NCI-H2227 treated with DMSO at 0.1 percent for 48 hours (cell line): ENCODE measurements around the gene UNC5CL.

Source experiments
- DNase-seq: peaks from one replicate; lab custom pipeline; 2025; lab: John Stamatoyannopoulos, UW

UNC5CL gene

DNA sequence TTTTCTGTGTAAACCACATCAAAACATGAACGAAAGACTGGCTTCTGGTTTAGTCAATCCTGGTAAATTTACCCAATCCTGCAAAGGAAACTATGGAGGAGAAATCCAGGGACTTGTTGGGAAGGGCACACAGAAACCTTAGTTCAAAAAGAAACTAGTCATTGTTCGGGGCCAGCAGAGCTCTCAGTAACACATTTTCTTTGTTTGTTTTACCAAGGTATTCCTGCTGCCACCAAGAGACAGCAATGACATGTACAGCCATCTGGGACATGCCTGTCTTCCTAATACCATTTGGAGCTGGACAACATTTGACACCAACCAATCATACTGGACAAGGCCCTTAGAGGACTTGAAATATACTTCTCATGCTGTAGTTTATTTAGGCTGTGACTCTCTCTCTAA is 24.9 kb upstream of the UNC5CL start:
- DNase-seq, result no peak

DNA sequence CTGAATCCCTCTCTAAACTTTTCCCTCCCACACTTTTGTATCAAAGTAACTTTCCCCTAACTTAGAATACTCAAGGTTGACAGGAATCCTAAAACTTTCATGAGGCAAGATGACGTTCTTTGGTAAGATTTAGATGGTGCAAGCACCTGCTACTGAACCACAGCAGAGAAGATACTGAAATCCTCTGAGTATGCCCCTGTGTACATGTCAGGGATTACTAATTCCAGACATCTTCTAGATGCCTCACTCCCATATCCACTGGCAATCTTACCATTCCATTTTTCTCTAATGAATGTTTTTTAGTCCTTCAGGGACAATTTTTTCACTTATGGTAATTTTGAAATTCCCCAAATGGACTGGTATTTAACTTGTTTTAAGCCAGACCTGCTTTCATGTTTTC is 23.0 kb upstream of the UNC5CL start:
- DNase-seq, result no peak

DNA sequence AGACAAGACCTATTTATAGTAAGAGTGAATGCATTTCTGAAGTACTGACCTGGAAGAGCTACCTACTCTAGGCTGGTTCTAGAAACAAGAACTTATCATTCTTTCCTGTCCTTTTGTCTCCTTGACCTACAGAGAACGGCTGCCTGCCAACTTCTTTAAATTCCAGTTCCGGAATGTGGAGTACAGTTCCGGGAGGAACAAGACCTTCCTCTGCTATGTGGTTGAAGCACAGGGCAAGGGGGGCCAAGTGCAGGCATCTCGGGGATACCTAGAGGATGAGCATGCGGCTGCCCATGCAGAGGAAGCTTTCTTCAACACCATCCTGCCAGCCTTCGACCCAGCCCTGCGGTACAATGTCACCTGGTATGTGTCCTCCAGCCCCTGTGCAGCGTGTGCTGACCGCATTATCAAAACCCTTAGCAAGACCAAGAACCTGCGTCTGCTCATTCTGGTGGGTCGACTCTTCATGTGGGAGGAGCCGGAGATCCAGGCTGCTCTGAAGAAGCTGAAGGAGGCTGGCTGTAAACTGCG is 22.2 kb upstream of the UNC5CL start:
- no peak for DNase-seq

DNA sequence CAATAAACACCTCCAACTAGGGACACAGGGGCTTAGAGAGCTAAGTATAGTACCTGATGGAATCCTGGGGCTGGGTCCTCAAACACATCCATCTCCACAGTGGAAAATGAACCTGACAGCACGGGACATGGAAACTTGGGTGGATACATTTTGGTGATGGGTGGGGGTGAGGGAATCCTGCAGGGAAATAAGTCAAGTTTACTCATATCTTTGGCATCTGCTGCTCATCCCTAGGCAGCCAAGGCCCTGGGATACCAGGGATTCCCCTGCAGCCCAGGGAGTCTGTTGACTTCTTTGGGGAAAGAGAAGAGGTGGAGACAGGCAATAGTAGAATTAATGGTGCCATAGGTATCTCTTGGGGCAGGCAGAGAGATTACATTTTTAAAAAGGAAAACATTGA is 20.5 kb upstream of the UNC5CL start:
- no peak for DNase-seq

DNA sequence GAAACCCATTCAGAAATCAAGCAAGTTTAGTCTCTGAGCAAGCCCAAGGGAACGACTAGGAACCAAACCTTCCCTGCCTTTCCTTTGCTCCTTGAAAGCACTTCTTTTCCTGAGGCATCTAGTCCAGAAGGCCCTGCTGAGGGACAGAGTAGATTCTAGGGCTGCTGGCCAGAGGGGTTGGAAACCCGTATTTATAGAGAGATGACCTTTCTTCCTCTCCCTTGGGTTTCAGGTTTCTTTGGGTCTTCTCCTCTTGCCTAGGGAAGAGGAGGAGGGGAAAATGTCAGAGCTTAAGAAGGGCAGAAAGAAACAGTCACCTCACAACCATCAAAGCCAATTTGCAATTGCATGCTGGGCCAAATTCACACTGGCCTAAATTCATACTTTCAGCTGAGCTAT is 19.8 kb upstream of the UNC5CL start:
- no peak for DNase-seq

DNA sequence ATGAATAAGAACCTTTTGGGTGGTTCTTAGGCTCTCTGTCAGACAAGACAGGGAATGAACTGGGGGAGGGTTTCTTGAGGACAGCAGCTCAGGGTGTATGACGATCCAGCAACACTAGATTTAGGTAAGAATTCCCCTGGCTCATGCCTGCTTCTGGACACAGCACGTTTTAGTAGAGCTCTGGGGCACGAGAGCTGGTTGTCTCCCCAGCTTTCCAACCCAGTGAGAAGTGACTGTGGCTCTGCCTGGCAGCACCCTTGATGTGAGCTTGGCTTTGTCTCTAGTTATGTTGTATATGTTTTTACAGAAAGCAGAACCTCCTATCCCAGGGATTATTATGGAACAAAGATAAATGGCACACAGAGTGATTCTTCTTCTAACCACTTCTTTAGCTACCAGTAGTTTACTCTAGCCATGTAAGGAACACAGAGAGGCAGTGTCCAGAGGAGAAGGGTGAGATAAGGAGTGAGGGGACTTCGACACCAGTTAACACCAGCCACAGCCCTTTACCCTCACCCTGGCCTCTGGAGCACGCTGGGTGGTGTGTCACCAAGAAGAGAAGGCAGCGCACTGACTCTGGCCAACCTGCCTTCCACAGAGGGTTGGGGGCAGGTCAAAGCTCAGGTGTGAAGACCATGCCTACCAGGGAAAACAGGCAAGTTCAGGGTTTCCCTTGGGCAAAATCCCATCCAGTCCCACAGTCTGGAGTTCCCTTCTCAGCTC is 17.9 kb upstream of the UNC5CL start:
- no peak for DNase-seq

DNA sequence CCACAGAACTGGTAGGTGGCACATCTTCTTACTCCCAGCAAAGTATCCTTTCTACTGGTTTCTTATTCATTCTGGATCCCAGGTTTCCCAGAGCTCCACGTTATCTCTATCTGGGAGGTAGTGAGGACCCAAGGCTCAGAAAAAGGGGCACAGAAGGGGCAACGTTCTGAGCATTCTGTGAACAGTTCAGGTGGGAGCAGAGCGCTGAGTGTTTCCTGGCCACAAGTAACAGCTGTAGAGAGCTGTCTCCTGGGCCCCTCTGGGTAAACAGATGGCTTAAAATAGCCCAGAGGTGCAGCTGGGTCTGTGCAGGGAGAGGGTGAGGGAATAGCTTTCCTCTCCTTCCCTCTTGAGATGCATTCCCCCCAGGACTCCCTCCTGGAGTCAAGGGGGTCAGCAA is 16.1 kb upstream of the UNC5CL start:
- no peak for DNase-seq

DNA sequence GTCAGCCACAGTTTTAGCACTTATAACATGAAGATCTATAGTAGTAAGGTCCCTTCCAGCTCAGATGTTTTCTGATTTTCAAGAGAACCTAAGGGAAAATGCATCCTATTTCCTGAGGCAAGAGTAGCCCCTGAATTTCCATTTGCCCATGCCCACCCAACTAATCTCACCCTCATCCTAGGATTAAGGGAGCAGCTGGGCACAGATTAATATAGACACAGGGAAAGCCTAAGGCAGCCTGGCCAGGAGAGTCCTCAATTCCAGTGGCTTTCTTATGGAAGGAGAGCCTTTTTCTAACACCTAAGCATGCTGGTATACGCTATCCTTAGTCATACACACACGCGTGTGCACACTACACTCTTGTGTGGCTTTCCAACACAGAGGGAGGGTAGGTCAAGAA is 15.5 kb upstream of the UNC5CL start:
- DNase-seq, result no peak

DNA sequence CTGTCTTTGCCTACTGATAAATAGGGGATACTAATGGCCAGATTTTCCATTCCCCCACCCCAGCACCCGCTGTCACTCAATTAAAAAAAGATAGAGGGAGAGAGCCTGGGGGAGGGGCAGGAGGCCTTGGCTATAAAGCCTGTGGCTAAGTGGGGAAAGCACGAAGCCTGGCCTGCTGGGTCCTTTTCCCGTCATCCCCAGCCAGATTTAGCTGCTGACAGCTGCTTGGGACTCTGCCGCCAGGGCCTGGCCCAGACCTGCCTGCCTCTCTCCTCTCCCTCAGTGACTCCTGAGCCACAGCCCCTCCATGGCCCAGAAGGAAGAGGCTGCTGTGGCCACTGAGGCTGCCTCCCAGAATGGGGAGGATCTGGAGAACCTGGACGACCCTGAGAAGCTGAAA is 14.0 kb upstream of the UNC5CL start, which contains the start of gene APOBEC2:
Gene APOBEC2 (plus strand): TSS at position 162 of the 400 bp plus-strand sequence. CDS start 146 bp downstream, at position 308.
- no peak for DNase-seq

DNA sequence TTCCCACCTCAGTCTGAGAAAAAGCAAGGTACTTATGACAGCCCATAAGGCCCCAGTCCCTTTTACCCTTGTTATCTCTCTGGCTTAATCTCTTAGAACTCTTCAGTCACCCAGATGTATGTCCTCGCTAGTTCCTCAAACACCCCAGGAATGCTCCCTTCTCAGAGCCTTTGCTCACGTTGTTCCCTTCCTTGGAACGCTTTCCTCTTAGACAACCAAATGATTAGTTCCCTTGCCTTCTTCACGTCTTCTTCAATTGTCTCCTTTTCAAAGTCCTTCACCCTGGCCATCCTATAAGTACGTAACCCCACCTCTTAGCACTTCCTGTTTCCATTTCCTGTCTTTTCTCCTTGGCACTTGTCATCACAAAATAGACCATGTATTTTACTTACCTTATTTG is 12.9 kb upstream of the UNC5CL start:
- DNase-seq, result no peak

DNA sequence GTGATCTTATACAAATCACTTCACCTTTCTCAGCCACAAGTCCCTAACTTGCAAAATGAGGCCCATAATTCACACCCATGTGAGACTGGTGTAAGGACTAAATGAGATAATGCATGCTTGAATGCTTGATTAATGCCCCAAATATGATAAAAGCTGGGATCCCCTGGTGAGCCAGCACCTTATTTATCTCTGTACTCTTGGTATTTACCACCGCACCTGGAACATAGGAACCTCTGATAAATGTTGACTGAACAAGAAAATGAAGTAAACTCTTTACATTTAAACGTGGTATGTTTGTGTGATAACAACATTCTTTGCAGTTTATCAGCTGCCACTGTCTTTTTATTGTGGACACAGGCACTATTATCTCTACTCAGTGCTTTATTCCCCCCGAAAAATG is 11.5 kb upstream of the UNC5CL start:
- no peak for DNase-seq

DNA sequence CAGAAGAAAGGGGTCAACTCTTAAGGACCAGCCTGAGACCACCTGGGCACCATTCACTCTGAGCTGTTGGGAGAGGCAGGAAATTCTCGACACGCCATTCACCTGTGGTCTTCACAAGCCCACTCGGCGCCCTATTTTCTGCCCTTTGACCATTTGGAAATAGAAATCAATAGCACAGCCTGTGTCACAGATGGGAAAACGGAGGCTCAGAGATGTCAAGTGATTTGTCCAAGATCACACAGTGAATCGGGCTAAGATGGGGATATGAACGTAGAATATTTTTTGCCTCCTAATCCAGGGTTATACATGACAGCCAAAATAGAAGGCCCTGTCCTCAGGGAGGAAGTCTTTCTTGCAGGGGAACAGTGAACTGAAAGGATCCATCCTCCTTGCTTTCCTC is 10.9 kb upstream of the UNC5CL start:
- DNase-seq, result no peak

DNA sequence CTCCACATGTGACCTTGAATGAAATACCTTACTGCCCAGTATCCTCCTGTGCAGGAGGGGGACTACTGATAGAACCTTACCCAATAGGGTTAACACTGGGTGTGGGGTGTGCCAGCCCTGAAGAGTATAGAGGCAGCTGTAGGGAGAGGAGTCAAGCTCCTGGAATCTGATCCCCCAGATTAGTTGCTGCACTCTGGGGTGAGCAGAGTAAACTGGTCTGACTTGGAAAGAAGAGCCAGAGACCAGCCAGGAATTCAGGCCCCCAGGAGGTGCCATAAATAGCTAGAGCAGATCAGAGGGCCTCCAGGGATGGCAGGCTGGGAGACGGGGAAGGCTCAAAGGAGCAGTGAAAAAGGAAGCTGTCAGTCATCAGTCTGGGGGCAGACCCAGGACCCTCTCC is 10.5 kb upstream of the UNC5CL start:
- DNase-seq, result no peak

DNA sequence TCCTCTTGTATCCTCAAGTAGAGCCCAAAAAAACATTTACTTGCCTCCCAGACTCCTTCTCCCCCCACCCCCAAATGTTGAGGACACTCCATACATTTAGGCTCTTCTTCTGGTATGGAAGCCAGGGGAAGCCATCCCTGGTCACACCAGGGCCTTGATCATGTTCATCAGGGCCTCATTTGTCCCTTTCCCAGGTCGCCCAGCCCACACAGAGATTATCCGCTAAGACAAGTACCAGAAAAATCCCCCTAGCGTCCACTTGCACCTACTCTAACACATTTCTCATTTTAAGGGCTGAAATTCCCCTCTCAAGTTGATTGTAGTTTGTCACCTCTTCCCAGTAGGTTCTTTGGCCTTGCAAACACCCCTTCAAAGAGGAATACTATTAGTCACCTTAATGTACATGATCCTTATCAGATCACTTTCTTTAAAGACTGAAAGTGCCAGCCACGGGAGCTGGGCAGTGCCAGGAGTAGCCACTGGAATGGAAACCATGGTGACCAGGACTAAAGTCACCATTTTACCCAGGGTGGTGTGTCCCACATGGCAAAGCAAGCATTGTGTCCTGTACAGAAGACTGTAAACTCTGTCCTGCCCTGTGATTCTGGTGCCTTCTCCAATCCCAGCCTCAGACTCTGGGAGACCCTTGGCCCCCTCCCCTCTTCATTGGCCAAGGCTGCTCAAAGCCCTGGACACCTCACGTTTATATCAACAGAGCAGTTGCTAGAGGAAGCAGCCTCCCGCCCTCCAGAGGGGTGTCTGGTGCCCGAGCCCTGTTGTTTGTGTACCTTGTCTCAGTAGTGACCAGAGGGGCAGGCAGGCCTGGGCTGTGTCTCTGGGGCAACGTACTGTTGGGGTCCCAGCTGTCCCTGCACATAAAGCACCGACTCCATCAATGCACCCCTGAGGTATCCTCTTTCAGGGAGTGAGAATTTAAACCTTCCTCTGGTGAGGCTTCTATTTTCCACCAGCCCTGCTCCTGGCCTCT is 9.0 kb upstream of the UNC5CL start:
- DNase-seq, result no peak

DNA sequence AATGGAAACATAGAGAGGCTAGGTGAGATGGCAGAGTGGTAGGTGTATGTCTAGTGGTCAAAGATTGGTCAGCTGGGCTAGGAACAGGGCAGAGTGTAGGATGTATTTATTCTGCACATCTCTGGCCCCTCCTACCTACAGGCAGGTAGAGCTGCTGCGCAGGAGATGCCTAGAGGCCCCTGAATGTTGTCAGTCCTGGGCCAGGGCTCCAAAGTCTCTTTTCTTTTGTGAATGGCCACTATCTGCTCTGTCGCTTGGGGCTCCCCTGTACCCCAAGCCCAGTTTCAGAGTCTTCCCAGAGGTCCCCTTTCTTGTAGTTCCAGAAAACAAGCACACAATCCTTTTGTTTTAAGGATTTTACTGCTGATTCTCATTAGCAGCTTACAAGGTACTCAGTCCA is 8.3 kb upstream of the UNC5CL start:
- DNase-seq, result no peak

DNA sequence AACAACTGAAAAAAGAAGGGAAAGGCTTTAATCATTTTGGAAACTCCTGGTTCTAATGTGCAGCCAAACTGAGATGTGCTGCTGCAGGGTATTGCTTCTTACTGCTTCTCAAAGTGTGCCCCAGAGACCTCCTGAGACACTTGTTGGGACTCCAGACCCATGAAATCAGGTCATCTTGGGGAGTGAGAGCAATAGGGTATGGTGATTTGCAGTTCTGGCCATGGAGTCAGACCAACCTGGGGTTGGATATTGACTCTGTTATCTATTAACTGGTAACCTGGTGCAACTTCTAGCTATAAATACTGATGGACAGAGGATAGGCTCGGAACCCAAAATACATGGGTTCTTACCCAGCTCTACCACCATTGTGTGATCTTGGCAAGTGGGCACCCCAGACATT is 7.1 kb upstream of the UNC5CL start:
- DNase-seq, result no peak

DNA sequence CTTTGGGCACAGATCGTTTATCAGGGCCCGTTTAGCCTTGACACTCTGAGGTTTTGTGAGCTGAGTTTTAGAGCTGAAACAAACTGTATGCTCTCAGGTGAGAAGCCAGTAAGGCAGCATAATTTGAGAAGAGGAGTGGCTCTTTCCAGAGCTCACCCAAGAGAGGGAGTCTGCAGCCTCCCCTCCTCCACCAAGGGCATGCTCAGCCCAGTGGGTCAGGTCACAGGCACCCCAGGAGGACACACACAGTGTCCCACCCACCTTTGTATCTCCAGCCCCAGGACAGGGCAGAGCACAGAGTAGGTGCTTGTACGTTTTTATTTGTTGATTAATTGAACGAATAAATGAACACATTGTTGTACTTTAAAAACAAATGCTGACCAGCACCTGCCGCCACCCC is 6.6 kb upstream of the UNC5CL start:
- no peak for DNase-seq

DNA sequence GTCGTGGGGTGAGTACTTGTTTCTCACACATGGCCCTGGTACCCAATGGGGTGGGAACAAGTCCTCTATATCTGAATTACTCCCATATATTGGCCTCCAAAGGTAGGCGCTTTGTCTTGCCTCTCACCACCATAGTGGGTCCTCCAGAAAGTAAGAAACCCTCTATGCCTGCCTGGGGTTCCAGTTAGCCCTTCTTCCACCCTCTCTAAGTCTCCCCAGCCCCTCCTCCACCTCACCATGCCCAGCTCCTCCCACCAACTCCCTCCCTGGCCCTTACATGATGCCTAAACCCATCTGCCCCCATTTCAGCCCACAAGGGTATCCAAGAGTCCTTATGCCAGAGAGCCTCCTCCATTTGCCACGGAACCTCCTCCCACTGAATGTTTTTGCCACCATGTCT is 4.1 kb upstream of the UNC5CL start:
- DNase-seq, result no peak

DNA sequence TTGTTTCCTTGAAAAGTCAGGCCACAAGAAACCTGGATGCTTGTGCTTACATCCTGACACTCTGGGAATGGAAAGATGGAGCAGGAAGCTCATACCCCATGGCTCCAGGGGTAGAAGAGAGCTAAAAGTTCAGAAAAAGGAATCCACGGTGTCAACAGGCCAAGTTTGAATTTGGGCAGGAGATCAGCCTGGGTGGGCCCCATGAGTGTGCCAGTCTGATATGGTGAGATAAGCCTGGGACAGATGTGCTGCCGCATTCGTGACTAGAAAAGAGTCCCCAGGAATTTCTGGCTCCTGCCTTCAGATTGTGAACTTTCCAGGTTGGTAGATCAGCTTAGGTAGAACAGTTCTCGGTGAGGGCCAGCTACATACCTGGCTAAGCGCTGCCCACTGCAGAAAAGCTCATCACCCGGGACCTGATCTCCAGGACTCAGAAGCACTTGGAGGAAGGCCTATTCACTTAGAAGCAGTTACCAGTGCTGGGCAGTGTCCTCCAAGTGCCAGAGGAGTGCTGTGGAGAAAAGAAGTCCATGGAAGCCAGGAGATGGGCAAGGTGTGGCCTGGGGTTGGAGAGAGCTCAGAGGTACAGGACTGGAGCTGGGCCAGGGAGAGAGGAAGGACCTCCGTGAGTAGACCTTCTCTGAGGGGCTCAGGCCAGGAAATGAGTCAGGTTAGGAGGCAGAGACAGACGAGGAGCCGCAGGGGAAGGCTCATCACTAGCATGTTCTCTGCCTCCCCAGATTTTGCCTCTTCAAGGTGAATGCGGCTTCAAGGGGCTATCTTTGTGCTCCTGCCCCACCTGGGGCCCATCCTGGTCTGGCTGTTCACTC is 3.4 kb upstream of the UNC5CL start, which contains the start of gene TSPO2:
Gene TSPO2 (plus strand): TSS at position 242 of the 830 bp plus-strand sequence. CDS start 519 bp downstream, at position 761.
- no peak for DNase-seq

DNA sequence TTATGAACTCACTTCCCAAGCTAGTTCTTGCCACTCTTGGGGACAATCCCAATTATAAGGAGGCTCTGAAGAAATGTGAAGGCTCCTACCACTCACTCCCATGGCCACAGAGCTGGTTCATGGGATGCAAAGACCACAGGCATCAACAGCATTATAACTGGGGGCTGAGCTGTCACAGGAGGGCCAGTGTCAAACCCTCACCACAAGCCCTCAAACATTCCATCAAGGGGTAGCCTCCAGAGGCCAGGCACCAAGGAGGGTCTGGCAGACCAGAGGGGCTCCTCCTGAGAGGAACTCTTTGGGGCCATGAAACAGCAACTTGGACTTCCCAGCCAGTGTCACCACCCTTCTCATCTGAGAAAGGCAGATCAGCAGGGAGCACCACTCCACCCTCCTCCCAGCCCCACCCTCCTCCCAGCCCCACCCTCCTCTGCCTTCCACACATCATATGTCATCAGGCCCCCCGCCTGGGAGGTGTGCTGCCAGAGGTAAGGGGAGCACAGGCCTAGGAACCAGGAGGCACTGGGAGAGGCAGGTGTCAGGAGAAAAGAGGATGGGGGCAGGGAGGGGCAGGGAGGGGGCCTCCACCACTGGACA is 2.0 kb upstream of the UNC5CL start:
- DNase-seq, result no peak

DNA sequence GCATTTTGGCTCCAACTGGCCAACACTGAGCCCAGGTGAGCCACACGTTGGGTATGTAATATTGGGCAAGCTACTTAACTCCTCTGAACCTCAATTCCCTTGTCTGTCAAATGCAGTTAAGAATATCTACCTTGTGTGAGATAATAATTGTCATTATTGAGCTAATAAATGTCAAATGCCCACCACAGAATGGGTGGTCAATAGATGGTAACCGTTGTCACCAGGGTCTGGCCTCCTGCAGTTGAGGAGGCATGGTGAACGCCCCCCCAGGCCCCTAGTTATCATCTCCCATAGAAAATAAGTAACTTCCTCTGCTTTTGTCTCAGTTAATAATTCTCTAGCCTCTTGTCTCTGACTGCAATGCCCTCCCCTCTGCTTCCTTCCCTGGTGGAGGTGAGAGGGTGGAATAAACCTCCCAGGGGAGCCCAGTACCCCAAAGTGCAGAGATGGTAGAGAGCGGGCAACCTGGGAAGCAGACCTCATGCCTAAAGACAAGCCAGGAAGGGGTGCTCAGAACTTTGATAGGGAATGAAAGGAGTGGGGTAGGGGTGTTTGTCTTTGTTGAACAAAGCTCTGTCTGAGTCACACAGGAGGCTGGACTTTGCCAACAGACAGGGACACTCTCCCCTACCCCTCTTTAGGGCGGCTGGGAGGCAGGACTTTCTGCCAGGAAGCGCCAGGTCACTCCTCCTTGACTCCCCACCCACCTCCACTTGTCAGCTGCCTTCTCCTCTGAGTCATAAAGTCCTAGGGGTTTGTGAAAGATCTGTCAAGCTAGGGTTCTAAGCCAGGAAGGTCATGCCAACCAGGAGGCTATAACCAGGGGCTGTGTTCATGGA is 1.3 kb upstream of the UNC5CL start:
- DNase-seq, result no peak
